ENCODE measurements around the gene MYO3B.

MYO3B gene

GRCh38 chr2:170694316-170694715 is 516.4 kb downstream of the MYO3B start:
- no peak overlapping the region for H3K4me3 ChIP-seq (ENCODE audit: low read depth, low read length)
- TF ChIP-seq CTCF (conservative IDR thresholded peaks at IDR 0.05; ENCODE audit: low read depth, low read length), result no peak
- no peak for DNase-seq (ENCODE audit: low read depth)

- TF ChIP-seq CTCF (conservative IDR thresholded peaks at IDR 0.05; ENCODE audit: low read depth, low read length), result no peak
- H3K4me3 ChIP-seq (ENCODE audit: low read depth, low read length), result no peak overlapping the region
- no peak for DNase-seq (ENCODE audit: low read depth)
Observed at GRCh38 chr2:170695521-170696410, 517.8 kb downstream of the MYO3B start.

- H3K4me3 ChIP-seq (ENCODE audit: low read depth, low read length), result no peak overlapping the region
- DNase-seq (ENCODE audit: low read depth), result no peak
- TF ChIP-seq CTCF (conservative IDR thresholded peaks at IDR 0.05; ENCODE audit: low read depth, low read length), result no peak
Observed at GRCh38 chr2:170696948-170697347, 519.0 kb downstream of the MYO3B start.

GRCh38 chr2:170701011-170701410 is 523.1 kb downstream of the MYO3B start:
- no peak for TF ChIP-seq CTCF (conservative IDR thresholded peaks at IDR 0.05; ENCODE audit: low read depth, low read length)
- no peak overlapping the region for H3K4me3 ChIP-seq (ENCODE audit: low read depth, low read length)
- no peak for DNase-seq (ENCODE audit: low read depth)

- TF ChIP-seq CTCF (conservative IDR thresholded peaks at IDR 0.05; ENCODE audit: low read depth, low read length), result no peak
- no peak for DNase-seq (ENCODE audit: low read depth)
- H3K4me3 ChIP-seq (ENCODE audit: low read depth, low read length), result no peak overlapping the region
Observed at GRCh38 chr2:170703776-170704476, 526.0 kb downstream of the MYO3B start.
